HepG2 (cell line): Measurements from ENCODE around the gene HK3. TPM values are rescaled to one million over a fixed set of nuclear protein-coding genes. Genes with fewer than 3 reads are reported as not detected.

Source experiments
- ATAC-seq: fragments of 200-7000 bp; cut with Tn5 transposase; 3 replicates; pipeline ENCODE4 v1.9.1; 2020; ENCODE audit warnings: mild to moderate bottlenecking, moderate library complexity
- BruUV-seq: library from RNA; stranded (reverse); fragments of 400-500 nt; replicated peaks from 2 replicates; lab custom pipeline; 2021; lab: Mats Ljungman, UMichigan
- CTCF ChIA-PET: fragments of 300-600 bp; formaldehyde crosslinking; extraction: SDS; loops from one replicate; lab custom pipeline; 2021; ENCODE audit warnings: low total read pairs, inconsistent platforms, low intra/inter-chr PET ratio; lab: Yijun Ruan, JAX
- POLR2A ChIA-PET: fragments of 350-600 bp; sonication (Branson Sonifier 250); formaldehyde crosslinking; loops from one replicate; lab custom pipeline; 2020; ENCODE audit warnings: antibody characterized with exemption, inconsistent platforms; lab: Yijun Ruan, JAX
- DNase-seq: peaks from one replicate; pipeline ENCODE4 v3.0.0-alpha.2; 2015; ENCODE audit warnings: low spot score
- FAIRE-seq: peaks from 3 replicates; lab custom pipeline; 2011; peaks lifted over from hg19 to GRCh38; lab: Jason Lieb, UNC
- H2AFZ ChIP-seq: one replicate; pipeline ENCODE4 v1.6.1; 2011; ENCODE audit warnings: low read length, inconsistent platforms
- H3K27ac ChIP-seq: fragments of 300-600 bp; 3 replicates; pipeline ENCODE4 v1.8.0; 2011; ENCODE audit warnings: mixed run types, mild to moderate bottlenecking, mixed read lengths, low read length, inconsistent platforms; ENCODE audit not compliant: insufficient read depth; ENCODE audit errors: extremely low read length
- H3K27me3 ChIP-seq, 2 experiments: fragments of 200-600 bp in 1 of 2; 2 replicates in 1 of 2; 3 replicates in 1 of 2; pipeline versions ENCODE4 v1.6.0 to v1.8.0; 2011; ENCODE audit warnings: low read length in 2 of 2, mild to moderate bottlenecking in 2 of 2, moderate library complexity in 2 of 2, inconsistent platforms in 1 of 2; ENCODE audit not compliant: insufficient read depth in 2 of 2, control insufficient read depth in 1 of 2
- H3K36me3 ChIP-seq, 2 experiments: fragments of 200-600 bp in 1 of 2; replicated peaks in 1 of 2; 2 replicates in 1 of 2; 3 replicates in 1 of 2; pipeline versions ENCODE4 v1.5.1 to v1.8.0; 2011; ENCODE audit warnings: low read length in 2 of 2, inconsistent platforms in 1 of 2; ENCODE audit not compliant: insufficient read depth in 2 of 2, control insufficient read depth in 1 of 2
- H3K4me1 ChIP-seq: 2 replicates; pipeline ENCODE4 v1.5.1; 2012; ENCODE audit warnings: low read length, inconsistent platforms; ENCODE audit not compliant: insufficient read depth
- H3K4me2 ChIP-seq: 2 replicates; pipeline ENCODE4 v1.6.0; 2011; ENCODE audit warnings: low read depth, low read length, inconsistent platforms
- H3K4me3 ChIP-seq, 3 experiments: fragments of 200-600 bp in 1 of 3; sonication (generic), shearing (Covaris generic) in 1 of 3; replicated peaks in 1 of 3; 2 replicates each; pipeline ENCODE4 v1.5.1; 2011 to 2016; ENCODE audit warnings: low read length in 3 of 3, inconsistent platforms in 2 of 3, low read depth in 2 of 3, mild to moderate bottlenecking in 2 of 3, control low read depth in 1 of 3, mixed read lengths in 1 of 3; ENCODE audit not compliant: insufficient read depth in 1 of 3
- H3K79me2 ChIP-seq: one replicate; pipeline ENCODE4 v1.6.1; 2011; ENCODE audit warnings: low read length, inconsistent platforms; ENCODE audit not compliant: insufficient read depth
- H3K9ac ChIP-seq: 2 replicates; pipeline ENCODE4 v1.6.0; 2011; ENCODE audit warnings: mild to moderate bottlenecking, low read depth, low read length, inconsistent platforms; ENCODE audit not compliant: insufficient read depth
- H3K9me3 ChIP-seq: 2 replicates; pipeline ENCODE4 v1.5.1; 2012; ENCODE audit warnings: mild to moderate bottlenecking, low read length
- H4K20me1 ChIP-seq: 2 replicates; pipeline ENCODE4 v1.6.0; 2011; ENCODE audit warnings: inconsistent platforms, mild to moderate bottlenecking, low read length, moderate library complexity; ENCODE audit not compliant: insufficient read depth
- AGO2 ChIP-seq: fragments of 200-400 bp; formaldehyde crosslinking; optimal IDR thresholded peaks from 2 replicates; pipeline ENCODE3; 2017; ENCODE audit warnings: mild to moderate bottlenecking, low read depth, low read length, moderate library complexity
- CSRNP2 ChIP-seq: sonication (generic); formaldehyde crosslinking; conservative IDR thresholded peaks from 2 replicates; pipeline ENCODE4 v1.8.0; 2022; ENCODE audit warnings: low read depth, missing genetic modification reagents
- POLR2A ChIP-seq, 2 experiments: IDR thresholded peaks; 2 replicates each; pipeline ENCODE4 v1.6.1; 2011; ENCODE audit warnings: low read depth in 2 of 2, low read length in 2 of 2, mild to moderate bottlenecking in 1 of 2, moderate library complexity in 1 of 2; ENCODE audit not compliant: insufficient read depth in 1 of 2
- POLR2AphosphoS5 ChIP-seq: IDR thresholded peaks from 2 replicates; pipeline ENCODE4 v1.6.1; 2012; ENCODE audit warnings: low read depth, low read length
- RBM22 ChIP-seq: fragments of 200-400 bp; formaldehyde crosslinking; optimal IDR thresholded peaks from 2 replicates; pipeline ENCODE3; 2017; ENCODE audit warnings: mild to moderate bottlenecking, low read length, moderate library complexity
- RFXAP ChIP-seq: sonication (generic); formaldehyde crosslinking; IDR thresholded peaks from 2 replicates; pipeline ENCODE4 v1.4.0; 2020; ENCODE audit warnings: missing genetic modification reagents, borderline replicate concordance
- ZNF329 ChIP-seq: sonication (generic); formaldehyde crosslinking; IDR thresholded peaks from 2 replicates; pipeline ENCODE4 v1.9.0; 2021; ENCODE audit warnings: low read depth, mild to moderate bottlenecking, missing genetic modification reagents
- ZNF609 ChIP-seq: sonication (generic); formaldehyde crosslinking; IDR thresholded peaks from 2 replicates; pipeline ENCODE4 v1.4.0; 2020; ENCODE audit warnings: mild to moderate bottlenecking, missing genetic modification reagents, borderline replicate concordance
- WGBS: methylation state at CpG from one replicate; pipeline ENCODE4 v1.1.6; 2017; ENCODE audit warnings: low lambda C conversion rate; 5-methylcytosine and 5-hydroxymethylcytosine counted together
- in situ Hi-C: cut with HindIII; loops from 2 replicates; pipeline ENCODE4 v1.10.0; 2017; ENCODE audit warnings: low pct_unique_long_range_greater_than_20kb; ENCODE audit not compliant: extremely low pct_ligation_motif_present
- intact Hi-C: fragments of 100-400 bp; cut with micrococcal nuclease; formaldehyde crosslinking; loops from one replicate; pipeline ENCODE4 v1.10.0; 2022; ENCODE audit not compliant: unreplicated experiment
- polyA plus RNA-seq, 8 experiments: library from polyadenylated mRNA; depleted of rRNA in 3 of 8; stranded (reverse) in 7 of 8; unstranded in 1 of 8; fragments of >200 nt; fragmentation: Illumina TruSeq in 4 of 8; extraction: Trizol in 4 of 8; gene quantifications; 2 replicates each; pipeline versions ENCODE4 v1.2.1 to v1.2.3, GENCODE V29; 2011 to 2016; ENCODE audit warnings: low read depth in 4 of 8, missing spikeins in 1 of 8, mixed read lengths in 1 of 8; ENCODE audit not compliant: insufficient read depth in 1 of 8
- total RNA-seq, 5 experiments: library from RNA; depleted of rRNA; stranded (reverse); fragments of >200 nt; fragmentation: Illumina TruSeq; extraction: Trizol; gene quantifications; 2 replicates each; pipeline ENCODE4 v1.2.3, GENCODE V29; 2016; ENCODE audit warnings: low read depth in 1 of 5

HK3 gene
- total and polyA plus RNA-seq, 2 of the 13 experiments (the other 11 are each of a cell fraction or from before 2014, with no cell fraction given): not detected

GRCh38 chr5:176900780-176901204 is 1.6 kb upstream of the HK3 start:
- Histone ChIP-seq H4K20me1 (no peaks in the 10 kb centered on the region), H2AFZ (no peak overlapping the region), H3K4me1 (peaks cover 19% of the 10 kb centered on the region), H3K4me2 (no peak overlapping the region), H3K4me3 (no peak overlapping the region)
- no peak for FAIRE-seq
- ChIA-PET CTCF (no interaction called here), POLR2A (interaction anchor here (0.6 kb wide), 1 partner anchor 113 kb away, joined by 3 read pairs; no protein-coding TSS in a partner anchor)
- in situ Hi-C loops: no loop called here
- TF ChIP-seq AGO2 (no peak), ZNF329 (CRISPR knock-in tag) (no peak), POLR2AphosphoS5 (0 out of 2 replicates have a peak, but pooled peaks have one; percentile 22), RBM22 (peak; percentile 97), RFXAP (CRISPR knock-in tag) (no peak), ZNF609 (CRISPR knock-in tag) (no peak), POLR2A (IDR thresholded peaks at IDR 0.05; ENCODE audit: insufficient read depth in 1 of 2, low read depth in 2 of 2, low read length in 2 of 2) (0 out of 4 replicates have a peak, but pooled peaks of 1 of the 2 experiments have one; percentile 26), CSRNP2 (CRISPR knock-in tag) (no peak)
- TF ChIP-seq, all 625 proteins: peak for 3
- DNase-seq (no peak), ATAC-seq (no peak)
- peaks cover 9 to 19% of the 10 kb centered on the region in 2 experiments for H3K36me3 ChIP-seq
- H3K27ac ChIP-seq: no peak overlapping the region
- WGBS: 75% methylated on average over 5 of the region's 7 CpGs
- no TSS peak for BruUV-seq
- H3K9me3 ChIP-seq: no peaks in the 10 kb centered on the region
- peaks cover 0 to 2% of the 10 kb centered on the region in 2 experiments; a peak in 1 of 5 replicates for H3K27me3 ChIP-seq
- intact Hi-C loops: no loop called here
- H3K9ac ChIP-seq: no peak overlapping the region
- H3K79me2 ChIP-seq: no peaks in the 10 kb centered on the region
